ENCODE measurements around the gene RAC3. TPM values are rescaled to one million over a fixed set of nuclear protein-coding genes. Genes with fewer than 3 reads are reported as not detected.

The RAC3 gene
- total RNA-seq, 2 experiments from 2014 or later, result 15.1 to 24.4 TPM

- no peak for DNase-seq (ENCODE audit: low spot score)
- Histone ChIP-seq H3K79me2 (ENCODE audit: insufficient read depth, low read depth, low read length) (peaks cover 7% of the 10 kb centered on the region; the same call in 1 of the 2 replicates), H3K4me1 (ENCODE audit: insufficient read depth, low read length, poor library complexity, severe bottlenecking) (peaks cover 22% of the 10 kb centered on the region), H4K20me1 (ENCODE audit: insufficient read depth, low read length) (no peaks in the 10 kb centered on the region), H3K4me3 (ENCODE audit: low read depth, low read length, poor library complexity, severe bottlenecking) (no peak overlapping the region), H3K4me2 (ENCODE audit: low read length) (no peak overlapping the region), H3K9me3 (ENCODE audit: low read length) (no peaks in the 10 kb centered on the region), H3K36me3 (ENCODE audit: insufficient read depth, low read length) (peaks cover 11% of the 10 kb centered on the region; the same call in 1 of the 2 replicates), H3K27ac (ENCODE audit: low read depth, low read length, poor library complexity, severe bottlenecking) (no peak overlapping the region), H2AFZ (ENCODE audit: low read length) (no peak overlapping the region), H3K9me2 (ENCODE audit: insufficient read depth, low read length) (no peaks in the 10 kb centered on the region)
- ChIA-PET POLR2A (no interaction called here), CTCF (ENCODE audit: unreplicated experiment) (interaction anchor here (0.6 kb wide), 1 partner anchor 149 kb away, joined by 4 read pairs; no protein-coding TSS in a partner anchor)
- TF ChIP-seq CTCF (conservative IDR thresholded peaks at IDR 0.05; ENCODE audit: low read length) (no peak), EZH2phosphoT487 (IDR thresholded peaks at IDR 0.05; ENCODE audit: borderline replicate concordance, low read depth, low read length) (no peak)
- intact Hi-C loops (cut with micrococcal nuclease; ENCODE audit: unreplicated experiment), result no loop called here
- BruUV-seq (replicated peaks), result no TSS peak
These were observed 14.5 kb upstream of the RAC3 start for GRCh38 chr17:82016875-82017459.

- no peaks in the 10 kb centered on the region for H3K9me3 ChIP-seq (ENCODE audit: low read length)
- no peak for DNase-seq (ENCODE audit: low spot score)
- no peak overlapping the region for H3K4me2 ChIP-seq (ENCODE audit: low read length)
- no peak overlapping the region for H3K27ac ChIP-seq (ENCODE audit: low read depth, low read length, poor library complexity, severe bottlenecking)
- H3K4me3 ChIP-seq (ENCODE audit: low read depth, low read length, poor library complexity, severe bottlenecking), result no peak overlapping the region
- BruUV-seq (replicated peaks), result no TSS peak
- CTCF ChIA-PET (ENCODE audit: unreplicated experiment), result no interaction called here
- H3K36me3 ChIP-seq (ENCODE audit: insufficient read depth, low read length), result peaks cover 11% of the 10 kb centered on the region; the same call in 1 of the 2 replicates
- TF ChIP-seq EZH2phosphoT487 (IDR thresholded peaks at IDR 0.05; ENCODE audit: borderline replicate concordance, low read depth, low read length) (no peak), CTCF (conservative IDR thresholded peaks at IDR 0.05; ENCODE audit: low read length) (no peak)
- H3K4me1 ChIP-seq (ENCODE audit: insufficient read depth, low read length, poor library complexity, severe bottlenecking), result peaks cover 22% of the 10 kb centered on the region
- POLR2A ChIA-PET, result no interaction called here
- no peak overlapping the region for H2AFZ ChIP-seq (ENCODE audit: low read length)
- H3K79me2 ChIP-seq (ENCODE audit: insufficient read depth, low read depth, low read length), result peaks cover 12% of the 10 kb centered on the region; the same call in 1 of the 2 replicates
- intact Hi-C loops (cut with micrococcal nuclease; ENCODE audit: unreplicated experiment), result no loop called here
- no peaks in the 10 kb centered on the region for H4K20me1 ChIP-seq (ENCODE audit: insufficient read depth, low read length)
- H3K9me2 ChIP-seq (ENCODE audit: insufficient read depth, low read length), result no peaks in the 10 kb centered on the region
These were observed 13.8 kb upstream of the RAC3 start for GRCh38 chr17:82017612-82018151.

Measured in OCI-LY7 (cell line).